Heart left ventricle (tissue), 13 donors: ENCODE measurements around the gene CTAGE6.
"Not testable (repeated sequence)": the region's sequence is repeated elsewhere in the genome, so short reads cannot be mapped to it uniquely, and the experiment has no call there.

Experiments
- POLR2A ChIP-seq, 2 donors: fragments of 450-650 bp; IDR thresholded peaks; one replicate each; pipeline ENCODE4 v1.6.1; 2017; ENCODE audit warnings: antibody characterized with exemption in 2 of 2, mild to moderate bottlenecking in 2 of 2, moderate library complexity in 2 of 2
- TF ChIP-seq, protein P1 (sequence below), 12 donors: fragments of 200-600 bp; sonication (generic) in 4 of 12; IDR thresholded peaks; one replicate each; pipeline versions ENCODE4 v1.5.0 to v1.8.0; 2018 to 2022; ENCODE audit warnings: antibody characterized with exemption in 12 of 12, mild to moderate bottlenecking in 5 of 12
- donor health status: ischemic (EF 13 %, LVEDD 7.1; RV severe dilation, severe dysfunction).
- donor health status: DM: no; HTN: yes; CAD: no.
- donor health status: DM: no; HTN: no; CAD: no.
- donor health status: ischemic (EF 25% LVEDD 6.9; RV normal size, moderate dysfunction).
- donor health status: ischemic (EF 25% LVEDD 5.7; RV mildly dilated, moderate dysfunction).
- donor health status: ischemic (EF 35%, LVEDD 5.7; RV mildly dilated, moderate dysfunction).
- donor health status: nonischemic (EF 11% LVEDD 7.7; RV severe dilation, severe dysfunction).
- donor health status: DM: yes; HTN: yes; CAD: no.
- donor health status: PGD.
- donor health status: ischemic (EF 29% LVEDD 5.4; RV normal size, mild dysfunction).
- donor health status: nonischemic (EF 23%, LVEDD 6.1; RV moderate dilation, normal function).

DNA sequence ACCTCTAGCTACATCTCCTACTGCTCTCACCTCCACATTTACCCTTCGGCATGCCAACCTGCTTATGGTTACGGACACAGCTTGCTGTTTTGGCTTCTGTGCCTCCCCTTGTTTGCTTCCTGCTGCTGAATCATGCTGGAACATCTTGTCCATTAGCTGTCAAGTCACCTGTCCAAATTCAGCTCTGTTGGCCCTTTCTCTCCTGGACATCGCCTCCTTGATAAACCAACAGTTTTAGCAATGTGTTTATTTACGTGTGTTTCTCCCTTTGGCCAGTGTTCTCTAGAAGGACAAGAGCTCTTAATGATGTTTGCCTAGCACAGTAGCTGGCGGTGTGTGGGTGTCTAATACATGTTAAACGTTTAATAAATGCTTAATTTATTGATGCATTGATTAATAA is 31.4 kb downstream of the CTAGE6 start:
- TF ChIP-seq, protein P1, sequence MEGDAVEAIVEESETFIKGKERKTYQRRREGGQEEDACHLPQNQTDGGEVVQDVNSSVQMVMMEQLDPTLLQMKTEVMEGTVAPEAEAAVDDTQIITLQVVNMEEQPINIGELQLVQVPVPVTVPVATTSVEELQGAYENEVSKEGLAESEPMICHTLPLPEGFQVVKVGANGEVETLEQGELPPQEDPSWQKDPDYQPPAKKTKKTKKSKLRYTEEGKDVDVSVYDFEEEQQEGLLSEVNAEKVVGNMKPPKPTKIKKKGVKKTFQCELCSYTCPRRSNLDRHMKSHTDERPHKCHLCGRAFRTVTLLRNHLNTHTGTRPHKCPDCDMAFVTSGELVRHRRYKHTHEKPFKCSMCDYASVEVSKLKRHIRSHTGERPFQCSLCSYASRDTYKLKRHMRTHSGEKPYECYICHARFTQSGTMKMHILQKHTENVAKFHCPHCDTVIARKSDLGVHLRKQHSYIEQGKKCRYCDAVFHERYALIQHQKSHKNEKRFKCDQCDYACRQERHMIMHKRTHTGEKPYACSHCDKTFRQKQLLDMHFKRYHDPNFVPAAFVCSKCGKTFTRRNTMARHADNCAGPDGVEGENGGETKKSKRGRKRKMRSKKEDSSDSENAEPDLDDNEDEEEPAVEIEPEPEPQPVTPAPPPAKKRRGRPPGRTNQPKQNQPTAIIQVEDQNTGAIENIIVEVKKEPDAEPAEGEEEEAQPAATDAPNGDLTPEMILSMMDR (IDR thresholded peaks at IDR 0.05) = not testable (repeated sequence)
- TF ChIP-seq POLR2A (IDR thresholded peaks at IDR 0.05) = not testable (repeated sequence)
